ENCODE results near the gene TREH.
"Not testable (repeated sequence)": the region's sequence is repeated elsewhere in the genome, so short reads cannot be mapped to it uniquely, and the experiment has no call there.

The TREH gene

GRCh38 chr11:118628861-118629549 lies 50.4 kb downstream of the TREH start:
- DNase-seq (ENCODE audit: low spot score), result no peak

- no peak for DNase-seq (ENCODE audit: low spot score)
These were observed 51.0 kb downstream of the TREH start for GRCh38 chr11:118628432-118628831.

- no peak for DNase-seq (ENCODE audit: low spot score)
These were observed 51.4 kb downstream of the TREH start for GRCh38 chr11:118628031-118628430.

- DNase-seq (ENCODE audit: low spot score), result no peak
These were observed 51.9 kb downstream of the TREH start for GRCh38 chr11:118627566-118627965.

- DNase-seq (ENCODE audit: low spot score), result no peak
These were observed 53.5 kb downstream of the TREH start for GRCh38 chr11:118625976-118626375.

- DNase-seq (ENCODE audit: low spot score), result no peak
These were observed 54.3 kb downstream of the TREH start for GRCh38 chr11:118625036-118625690.

GRCh38 chr11:118623269-118623655 lies 56.2 kb downstream of the TREH start:
- no peak for DNase-seq (ENCODE audit: low spot score)

- no peak for DNase-seq (ENCODE audit: low spot score)
These were observed 56.8 kb downstream of the TREH start for GRCh38 chr11:118622376-118623268.

GRCh38 chr11:118621784-118622375 lies 57.6 kb downstream of the TREH start:
- DNase-seq (ENCODE audit: low spot score), result no peak

GRCh38 chr11:118621071-118621783 lies 58.2 kb downstream of the TREH start:
- no peak for DNase-seq (ENCODE audit: low spot score)

- no peak for DNase-seq (ENCODE audit: low spot score)
These were observed 58.9 kb downstream of the TREH start for GRCh38 chr11:118620529-118621070.

GRCh38 chr11:118619444-118620197 lies 59.8 kb downstream of the TREH start:
- no peak for DNase-seq (ENCODE audit: low spot score)

GRCh38 chr11:118618991-118619375 lies 60.5 kb downstream of the TREH start:
- no peak for DNase-seq (ENCODE audit: low spot score)

- DNase-seq (ENCODE audit: low spot score), result no peak
These were observed 61.1 kb downstream of the TREH start for GRCh38 chr11:118618115-118618990.

- no peak for DNase-seq (ENCODE audit: low spot score)
These were observed 63.5 kb downstream of the TREH start for GRCh38 chr11:118615976-118616371.

GRCh38 chr11:118615282-118615975 lies 64.0 kb downstream of the TREH start:
- no peak for DNase-seq (ENCODE audit: low spot score)

GRCh38 chr11:118614511-118614910 lies 64.9 kb downstream of the TREH start:
- no peak for DNase-seq (ENCODE audit: low spot score)

GRCh38 chr11:118612378-118612777 lies 67.1 kb downstream of the TREH start:
- DNase-seq (ENCODE audit: low spot score), result no peak

GRCh38 chr11:118611433-118611795 lies 68.0 kb downstream of the TREH start:
- not testable (repeated sequence) for DNase-seq (ENCODE audit: low spot score)
